ENCODE data around the gene SLC17A2. TPM values are rescaled to one million over a fixed set of nuclear protein-coding genes. Genes with fewer than 3 reads are reported as not detected.

SLC17A2 gene
- total and polyA plus RNA-seq, 2 of the 8 experiments (the other 6 are each of a cell fraction or from before 2014, with no cell fraction given) = not detected

GRCh38 chr6:25883536-25883935 is 47.0 kb downstream of the SLC17A2 start:
- no peaks in the 10 kb centered on the region; a peak in 1 of 7 replicates for H3K4me1 ChIP-seq (replicated peaks in 1 of 4; ENCODE audit: control insufficient read depth in 3 of 4, insufficient read depth in 4 of 4, low read length in 3 of 4)
- no peaks in the 10 kb centered on the region for H4K20me1 ChIP-seq (replicated peaks in 1 of 2; ENCODE audit: control insufficient read depth in 1 of 2, insufficient read depth in 2 of 2, low read length in 2 of 2)
- no peak overlapping the region for H3K27ac ChIP-seq (ENCODE audit: low read depth, low read length)
- no peak overlapping the region for H3K18ac ChIP-seq (ENCODE audit: extremely low read depth, low read length)
- no peak overlapping the region for H3K23ac ChIP-seq (ENCODE audit: insufficient read length)
- H4K5ac ChIP-seq (ENCODE audit: insufficient read length, low read depth, low read length) = no peak overlapping the region
- H2BK15ac ChIP-seq (ENCODE audit: low read length) = no peak overlapping the region
- H2BK5ac ChIP-seq (ENCODE audit: low read depth, low read length) = no peak overlapping the region
- ChIA-PET POLR2A (ENCODE audit: partially characterized antibody) (no interaction called here), CTCF (ENCODE audit: partially characterized antibody) (interaction anchor here (1.2 to 1.7 kb wide), 3 partner anchors 12 to 109 kb away, joined by 3 to 7 read pairs (median 4); no protein-coding TSS in a partner anchor)
- H2BK12ac ChIP-seq (ENCODE audit: low read depth, low read length) = no peak overlapping the region
- H3K4ac ChIP-seq (replicated peaks; ENCODE audit: insufficient read length, low read depth, low read length) = no peak overlapping the region
- no peaks in the 10 kb centered on the region for H3K36me3 ChIP-seq (ENCODE audit: control insufficient read depth in 2 of 4, insufficient read depth in 4 of 4, low read length in 3 of 4)
- no peak overlapping the region for H4K8ac ChIP-seq (ENCODE audit: extremely low read depth, insufficient read depth, low read length)
- WGBS, 2 experiments (ENCODE audit: extremely low coverage in 1 of 2, insufficient coverage in 1 of 2, insufficient read length in 1 of 2, insufficient replicate concordance in 2 of 2, low coverage in 1 of 2, low lambda C conversion rate in 2 of 2, missing lambda C conversion rate in 1 of 2) = 87% methylated on average over 1 of the region's 1 CpG; no CpG with 5 or more reads in 1 of the 2 experiments
- H2AFZ ChIP-seq (ENCODE audit: low read length) = no peak overlapping the region
- H2AK5ac ChIP-seq (ENCODE audit: low read depth, low read length) = no peak overlapping the region
- H4K91ac ChIP-seq (replicated peaks; ENCODE audit: insufficient read length, low read length) = no peak overlapping the region
- H3K79me1 ChIP-seq (ENCODE audit: low read depth, low read length) = no peaks in the 10 kb centered on the region
- H3K27me3 ChIP-seq (replicated peaks in 1 of 4; ENCODE audit: control insufficient read depth in 3 of 4, extremely low read depth in 1 of 4, insufficient read depth in 3 of 4, low read length in 3 of 4) = peaks cover 0 to 4% (median 0%) of the 10 kb centered on the region in 4 experiments; a peak in 1 of 7 replicates
- H3K4me3 ChIP-seq (ENCODE audit: extremely low read depth in 1 of 4, insufficient read depth in 2 of 4, low read depth in 3 of 4, low read length in 4 of 4) = no peak overlapping the region
- TF ChIP-seq ASH2L (IDR thresholded peaks at IDR 0.05; ENCODE audit: low read length) (no peak), EP300 (IDR thresholded peaks at IDR 0.05; ENCODE audit: borderline replicate concordance in 1 of 2, low read depth in 2 of 2, low read length in 2 of 2) (no peak), SP4 (IDR thresholded peaks at IDR 0.05; ENCODE audit: low read length) (no peak), BRCA1 (IDR thresholded peaks at IDR 0.05; ENCODE audit: low read depth, low read length) (no peak), MAFK (IDR thresholded peaks at IDR 0.05; ENCODE audit: low read depth, low read length) (no peak), CTBP2 (IDR thresholded peaks at IDR 0.05; ENCODE audit: borderline replicate concordance, insufficient read depth, insufficient read length, low read length) (no peak), CTCF (IDR thresholded peaks at IDR 0.05; ENCODE audit: control extremely low read depth in 1 of 3, insufficient read depth in 1 of 3, low read depth in 1 of 3, low read length in 3 of 3) (no peak), HDAC2 (IDR thresholded peaks at IDR 0.05; ENCODE audit: borderline replicate concordance in 1 of 2, low read depth in 2 of 2, low read length in 2 of 2) (no peak), SIRT6 (IDR thresholded peaks at IDR 0.05; ENCODE audit: low read length) (no peak), JUND (IDR thresholded peaks at IDR 0.05; ENCODE audit: low read length) (no peak)
- TF ChIP-seq, protein P1, sequence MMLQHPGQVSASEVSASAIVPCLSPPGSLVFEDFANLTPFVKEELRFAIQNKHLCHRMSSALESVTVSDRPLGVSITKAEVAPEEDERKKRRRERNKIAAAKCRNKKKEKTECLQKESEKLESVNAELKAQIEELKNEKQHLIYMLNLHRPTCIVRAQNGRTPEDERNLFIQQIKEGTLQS (IDR thresholded peaks at IDR 0.05; ENCODE audit: insufficient read depth, low read depth, low read length) = no peak
- DNase-seq (ENCODE audit: low read depth in 1 of 2, low spot score in 2 of 2) (no peak), FAIRE-seq (no peak)
- no peak overlapping the region for H2BK20ac ChIP-seq (ENCODE audit: low read length)
- no peak overlapping the region for H2BK120ac ChIP-seq (replicated peaks; ENCODE audit: low read depth, low read length)
- H3K79me2 ChIP-seq (ENCODE audit: control insufficient read depth in 1 of 2, insufficient read depth in 2 of 2, low read length in 2 of 2) = no peaks in the 10 kb centered on the region
- H3K4me2 ChIP-seq (ENCODE audit: insufficient read depth in 1 of 2, low read depth in 2 of 2, low read length in 2 of 2) = no peak overlapping the region
- H3K9me3 ChIP-seq (ENCODE audit: insufficient read depth in 2 of 2, low read depth in 1 of 2, low read length in 1 of 2) = no peaks in the 10 kb centered on the region
- no peaks in the 10 kb centered on the region; the same call in 1 of the 2 replicates for H3K23me2 ChIP-seq (ENCODE audit: low read depth, low read length)
- H3K9ac ChIP-seq (replicated peaks in 1 of 4; ENCODE audit: extremely low read depth in 1 of 4, low read depth in 3 of 4, low read length in 3 of 4) = no peak overlapping the region
- H3K56ac ChIP-seq (replicated peaks; ENCODE audit: insufficient read length, low read depth, low read length) = no peak overlapping the region
- no peak overlapping the region for H3K14ac ChIP-seq (ENCODE audit: insufficient read length)

Measured in H1 (cell line).